Suprapubic skin (tissue), 4 donors: Measurements from ENCODE around the gene MESP1. TPM values are rescaled to one million over a fixed set of nuclear protein-coding genes. Genes with fewer than 3 reads are reported as not detected.

Experiments used
- DNase-seq, 2 donors: peaks; one replicate each; pipeline ENCODE4 v3.0.0-alpha.2; 2019; ENCODE audit warnings: low spot score in 2 of 2
- H3K27ac ChIP-seq: fragments of 200-600 bp; sonication (generic); one replicate; pipeline ENCODE4 v1.5.1; 2019
- H3K27me3 ChIP-seq: fragments of 200-600 bp; sonication (generic); one replicate; pipeline ENCODE4 v1.5.1; 2019
- H3K36me3 ChIP-seq: fragments of 200-600 bp; sonication (generic); one replicate; pipeline ENCODE4 v1.5.1; 2019
- H3K4me1 ChIP-seq: fragments of 200-600 bp; sonication (generic); one replicate; pipeline ENCODE4 v1.5.1; 2019
- H3K4me3 ChIP-seq: fragments of 200-600 bp; sonication (generic); one replicate; pipeline ENCODE4 v1.5.1; 2019; ENCODE audit warnings: mild to moderate bottlenecking
- H3K9me3 ChIP-seq: fragments of 200-600 bp; sonication (generic); one replicate; pipeline ENCODE4 v1.5.1; 2019
- CTCF ChIP-seq, 2 donors: fragments of 200-600 bp in 1 of 2; fragments of 450-650 bp in 1 of 2; sonication (generic) in 1 of 2; IDR thresholded peaks; one replicate each; pipeline ENCODE4 v1.5.1; 2016 to 2019; ENCODE audit warnings: antibody characterized with exemption in 2 of 2, mild to moderate bottlenecking in 1 of 2, moderate library complexity in 1 of 2
- EP300 ChIP-seq: sonication (generic); formaldehyde crosslinking; IDR thresholded peaks from one replicate; pipeline ENCODE4 v1.6.1; 2017; ENCODE audit warnings: antibody characterized with exemption
- POLR2A ChIP-seq, 2 donors: fragments of 450-650 bp; IDR thresholded peaks; one replicate each; pipeline ENCODE4 v1.6.1; 2017; ENCODE audit warnings: antibody characterized with exemption in 2 of 2, mild to moderate bottlenecking in 2 of 2, moderate library complexity in 2 of 2
- POLR2AphosphoS5 ChIP-seq, 3 donors: sonication (generic); formaldehyde crosslinking; IDR thresholded peaks; one replicate each; pipeline ENCODE4 v1.6.1; 2017; ENCODE audit warnings: antibody characterized with exemption in 3 of 3
- WGBS: methylation state at CpG from one replicate; pipeline ENCODE4 v1.1.5; 2018; 5-methylcytosine and 5-hydroxymethylcytosine counted together
- total RNA-seq, 4 donors: library from RNA; depleted of rRNA; stranded (reverse); fragments of >200 nt; gene quantifications; one replicate each; pipeline ENCODE4 v1.1.0, GENCODE V29; 2016

The MESP1 gene
- total RNA-seq, 4 donors from 2014 or later, result 0.49 to 1.9 (median 0.89) TPM

GRCh38 chr15:89735773-89736172 is 15.3 kb downstream of the MESP1 start:
- H3K4me3 ChIP-seq, result no peak overlapping the region
- H3K27ac ChIP-seq, result no peak overlapping the region
- H3K36me3 ChIP-seq, result no peaks in the 10 kb centered on the region
- DNase-seq, result no peak
- no peaks in the 10 kb centered on the region for H3K9me3 ChIP-seq
- TF ChIP-seq CTCF (IDR thresholded peaks at IDR 0.05) (no peak), POLR2AphosphoS5 (IDR thresholded peaks at IDR 0.05) (no peak)
- peaks cover 3% of the 10 kb centered on the region for H3K4me1 ChIP-seq
- H3K27me3 ChIP-seq, result no peaks in the 10 kb centered on the region
- 68% methylated on average over 4 of the region's 4 CpGs for WGBS

- Histone ChIP-seq H3K4me1 (peaks cover 2% of the 10 kb centered on the region), H3K27ac (no peak overlapping the region), H3K27me3 (no peaks in the 10 kb centered on the region), H3K9me3 (no peaks in the 10 kb centered on the region), H3K36me3 (no peaks in the 10 kb centered on the region), H3K4me3 (no peak overlapping the region)
- WGBS, result 62% methylated on average over 8 of the region's 8 CpGs
- DNase-seq, result no peak
- TF ChIP-seq POLR2A (IDR thresholded peaks at IDR 0.05), result no peak
- no peak for TF ChIP-seq POLR2AphosphoS5 (IDR thresholded peaks at IDR 0.05)
- no peak for TF ChIP-seq EP300
- no peak for TF ChIP-seq CTCF (IDR thresholded peaks at IDR 0.05)
Measured at GRCh38 chr15:89732451-89733172, 18.4 kb downstream of the MESP1 start.

GRCh38 chr15:89731275-89731674 is 19.8 kb downstream of the MESP1 start:
- no peaks in the 10 kb centered on the region for H3K36me3 ChIP-seq
- TF ChIP-seq EP300 (no peak), POLR2AphosphoS5 (IDR thresholded peaks at IDR 0.05) (no peak), CTCF (IDR thresholded peaks at IDR 0.05) (no peak)
- DNase-seq, result no peak
- no peak overlapping the region for H3K4me3 ChIP-seq
- H3K27ac ChIP-seq, result no peak overlapping the region
- no peaks in the 10 kb centered on the region for H3K27me3 ChIP-seq
- peaks cover 2% of the 10 kb centered on the region for H3K4me1 ChIP-seq
- WGBS, result 88% methylated on average over 5 of the region's 5 CpGs
- no peaks in the 10 kb centered on the region for H3K9me3 ChIP-seq

GRCh38 chr15:89728254-89728653 is 22.8 kb downstream of the MESP1 start:
- 32% methylated on average over 2 of the region's 2 CpGs for WGBS
- no peak overlapping the region for H3K27ac ChIP-seq
- peaks cover 2% of the 10 kb centered on the region for H3K4me1 ChIP-seq
- no peaks in the 10 kb centered on the region for H3K27me3 ChIP-seq
- DNase-seq, result no peak
- no peaks in the 10 kb centered on the region for H3K9me3 ChIP-seq
- no peak for TF ChIP-seq POLR2A (IDR thresholded peaks at IDR 0.05)
- peak; percentile 84 for TF ChIP-seq EP300
- TF ChIP-seq CTCF (IDR thresholded peaks at IDR 0.05), result no peak
- no peak for TF ChIP-seq POLR2AphosphoS5 (IDR thresholded peaks at IDR 0.05)
- H3K4me3 ChIP-seq, result no peak overlapping the region
- no peaks in the 10 kb centered on the region for H3K36me3 ChIP-seq

- TF ChIP-seq POLR2A (IDR thresholded peaks at IDR 0.05) (no peak), POLR2AphosphoS5 (IDR thresholded peaks at IDR 0.05) (no peak), EP300 (no peak), CTCF (IDR thresholded peaks at IDR 0.05) (no peak)
- Histone ChIP-seq H3K4me1 (peaks cover 2% of the 10 kb centered on the region), H3K4me3 (no peak overlapping the region), H3K36me3 (no peaks in the 10 kb centered on the region), H3K27me3 (no peaks in the 10 kb centered on the region), H3K27ac (no peak overlapping the region), H3K9me3 (no peaks in the 10 kb centered on the region)
- DNase-seq, result no peak
- WGBS, result 91% methylated on average over 1 of the region's 1 CpG
Measured at GRCh38 chr15:89725064-89725463, 26.0 kb downstream of the MESP1 start.
